AG04449 (cell line): Measurements from ENCODE around the gene RELN.

Experiments
- CTCF ChIA-PET: fragments of 350-600 bp; formaldehyde crosslinking; extraction: SDS; loops from one replicate; lab custom pipeline; 2021; ENCODE audit warnings: antibody characterized with exemption; lab: Yijun Ruan, JAX
- POLR2A ChIA-PET: fragments of 400-600, 350-600 bp; formaldehyde crosslinking; extraction: SDS; loops from one replicate; lab custom pipeline; 2020; ENCODE audit warnings: antibody characterized with exemption, inconsistent platforms; lab: Yijun Ruan, JAX
- DNase-seq: peaks from one replicate; pipeline ENCODE4 v3.0.0-alpha.2; 2010; ENCODE audit warnings: low read depth, low spot score
- H3K4me3 ChIP-seq: 2 replicates; pipeline ENCODE4 v1.5.1; 2011; ENCODE audit warnings: low read depth, mild to moderate bottlenecking, control low read depth, low read length
- TF ChIP-seq, protein P1 (sequence below): IDR thresholded peaks from one replicate; pipeline ENCODE4 v1.5.1; 2011; ENCODE audit warnings: mild to moderate bottlenecking, moderate library complexity, low read length, control low read depth, inconsistent platforms; ENCODE audit not compliant: insufficient read depth; ENCODE audit errors: missing control alignments

Gene RELN

GRCh38 chr7:104011829-104012228 lies 22.4 kb upstream of the RELN start:
- POLR2A ChIA-PET = no interaction called here
- no peak overlapping the region for H3K4me3 ChIP-seq
- CTCF ChIA-PET = no interaction called here
- no peak for DNase-seq
- TF ChIP-seq, protein P1, sequence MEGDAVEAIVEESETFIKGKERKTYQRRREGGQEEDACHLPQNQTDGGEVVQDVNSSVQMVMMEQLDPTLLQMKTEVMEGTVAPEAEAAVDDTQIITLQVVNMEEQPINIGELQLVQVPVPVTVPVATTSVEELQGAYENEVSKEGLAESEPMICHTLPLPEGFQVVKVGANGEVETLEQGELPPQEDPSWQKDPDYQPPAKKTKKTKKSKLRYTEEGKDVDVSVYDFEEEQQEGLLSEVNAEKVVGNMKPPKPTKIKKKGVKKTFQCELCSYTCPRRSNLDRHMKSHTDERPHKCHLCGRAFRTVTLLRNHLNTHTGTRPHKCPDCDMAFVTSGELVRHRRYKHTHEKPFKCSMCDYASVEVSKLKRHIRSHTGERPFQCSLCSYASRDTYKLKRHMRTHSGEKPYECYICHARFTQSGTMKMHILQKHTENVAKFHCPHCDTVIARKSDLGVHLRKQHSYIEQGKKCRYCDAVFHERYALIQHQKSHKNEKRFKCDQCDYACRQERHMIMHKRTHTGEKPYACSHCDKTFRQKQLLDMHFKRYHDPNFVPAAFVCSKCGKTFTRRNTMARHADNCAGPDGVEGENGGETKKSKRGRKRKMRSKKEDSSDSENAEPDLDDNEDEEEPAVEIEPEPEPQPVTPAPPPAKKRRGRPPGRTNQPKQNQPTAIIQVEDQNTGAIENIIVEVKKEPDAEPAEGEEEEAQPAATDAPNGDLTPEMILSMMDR = no peak

DNA sequence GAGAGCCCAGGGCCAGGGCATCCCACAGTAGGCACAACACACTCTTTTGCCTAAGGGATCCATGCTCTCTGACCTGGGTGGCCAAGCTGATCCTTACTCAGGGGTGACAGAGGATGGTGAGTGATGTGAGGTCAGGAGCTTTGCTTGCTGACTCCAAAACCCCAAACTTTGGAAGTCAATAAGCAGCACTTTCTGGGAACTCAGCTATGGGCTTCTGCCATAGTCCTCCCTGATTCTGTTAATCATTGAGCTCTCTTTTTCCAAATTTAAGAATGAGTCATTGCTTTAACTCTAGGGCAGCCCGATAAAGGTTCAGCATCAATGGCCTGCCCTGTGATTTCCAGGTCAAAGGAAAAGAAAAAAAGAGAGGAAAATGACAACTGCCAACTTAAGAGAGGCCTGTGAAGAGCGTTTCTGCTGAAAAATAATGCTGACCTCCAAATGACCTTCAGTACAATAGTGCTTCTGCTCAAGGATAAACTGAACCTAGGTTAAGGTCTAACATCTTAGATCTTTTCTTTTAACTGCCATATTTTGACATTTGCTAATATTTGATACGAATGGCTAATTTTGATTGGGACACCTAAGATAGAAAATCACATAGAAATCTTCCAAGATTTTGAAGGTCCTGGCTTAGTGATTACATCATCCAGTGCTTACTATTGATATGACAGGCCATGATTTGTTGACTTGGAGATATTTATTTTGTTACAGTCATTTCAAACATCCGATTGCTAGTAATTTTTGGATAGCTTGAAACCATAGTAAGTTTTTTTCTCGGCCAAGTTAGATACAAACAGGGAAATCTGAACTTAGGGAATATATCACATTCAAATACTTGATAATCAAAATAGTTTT lies 20.8 kb upstream of the RELN start:
- CTCF ChIA-PET = no interaction called here
- no peak for DNase-seq
- POLR2A ChIA-PET = no interaction called here
- no peak overlapping the region for H3K4me3 ChIP-seq
- TF ChIP-seq, protein P1 = no peak

GRCh38 chr7:104008107-104008506 lies 18.6 kb upstream of the RELN start:
- no peak for DNase-seq
- CTCF ChIA-PET = no interaction called here
- TF ChIP-seq, protein P1 = no peak
- POLR2A ChIA-PET = no interaction called here
- H3K4me3 ChIP-seq = no peak overlapping the region

GRCh38 chr7:104007614-104008013 lies 18.2 kb upstream of the RELN start:
- TF ChIP-seq, protein P1 = no peak
- ChIA-PET CTCF (no interaction called here), POLR2A (no interaction called here)

GRCh38 chr7:104005197-104005596 lies 15.7 kb upstream of the RELN start:
- TF ChIP-seq, protein P1 = no peak
- ChIA-PET POLR2A (no interaction called here), CTCF (no interaction called here)
- DNase-seq = no peak
- H3K4me3 ChIP-seq = no peak overlapping the region

More at GRCh38 chr7:104007614-104008013, 18.2 kb upstream of the RELN start:
- no peak for DNase-seq
- no peak overlapping the region for H3K4me3 ChIP-seq

- TF ChIP-seq, protein P1 = no peak
- DNase-seq = no peak
- POLR2A ChIA-PET = no interaction called here
- no peak overlapping the region for H3K4me3 ChIP-seq
- CTCF ChIA-PET = no interaction called here
Measured at GRCh38 chr7:103996639-103997038, 7.2 kb upstream of the RELN start.
